DND-41 (cell line): ENCODE results near the gene KCNMA1.

Experiments
- ATAC-seq: fragments of 200-7000 bp; cut with Tn5 transposase; 3 replicates; pipeline ENCODE4 v1.9.1; 2021; ENCODE audit warnings: low read depth; ENCODE audit not compliant: insufficient read depth
- DNase-seq: peaks from one replicate; pipeline ENCODE4 v3.0.0-alpha.2; 2020
- H2AFZ ChIP-seq: 2 replicates; pipeline ENCODE4 v1.6.0; 2012; ENCODE audit warnings: low read depth, low read length
- H3K27ac ChIP-seq: 2 replicates; pipeline ENCODE4 v1.5.1; 2012; ENCODE audit warnings: low read length, inconsistent platforms
- H3K27me3 ChIP-seq: fragments of 200-600 bp; sonication (generic); 2 replicates; pipeline ENCODE4 v1.6.0; 2012; ENCODE audit warnings: low read length, mild to moderate bottlenecking, inconsistent platforms; ENCODE audit not compliant: insufficient read depth, poor library complexity
- H3K36me3 ChIP-seq: 2 replicates; pipeline ENCODE4 v1.5.1; 2012; ENCODE audit warnings: low read length, inconsistent platforms; ENCODE audit not compliant: insufficient read depth
- H3K4me1 ChIP-seq: 2 replicates; pipeline ENCODE4 v1.5.1; 2012; ENCODE audit warnings: mild to moderate bottlenecking, low read length; ENCODE audit not compliant: insufficient read depth
- H3K4me2 ChIP-seq: 2 replicates; pipeline ENCODE4 v1.6.0; 2012; ENCODE audit warnings: mild to moderate bottlenecking, moderate library complexity, low read length, inconsistent platforms; ENCODE audit not compliant: insufficient read depth
- H3K4me3 ChIP-seq, 2 experiments: fragments of 200-600 bp in 1 of 2; shearing (Covaris generic) in 1 of 2; 2 replicates each; pipeline ENCODE4 v1.5.1; 2012 to 2016; ENCODE audit warnings: inconsistent platforms in 2 of 2, low read length in 2 of 2, mild to moderate bottlenecking in 2 of 2, low read depth in 1 of 2, moderate library complexity in 1 of 2
- H3K79me2 ChIP-seq: 2 replicates; pipeline ENCODE4 v1.6.0; 2012; ENCODE audit warnings: low read length, inconsistent platforms; ENCODE audit not compliant: insufficient read depth
- H3K9ac ChIP-seq: 2 replicates; pipeline ENCODE4 v1.6.0; 2012; ENCODE audit warnings: low read depth, mild to moderate bottlenecking, inconsistent platforms, low read length, moderate library complexity
- H3K9me3 ChIP-seq: 2 replicates; pipeline ENCODE4 v1.5.1; 2012; ENCODE audit warnings: low read length, moderate library complexity, mild to moderate bottlenecking, inconsistent platforms; ENCODE audit not compliant: insufficient read depth, severe bottlenecking
- H4K20me1 ChIP-seq: 2 replicates; pipeline ENCODE4 v1.6.0; 2012; ENCODE audit warnings: low read length; ENCODE audit not compliant: insufficient read depth
- CTCF ChIP-seq: IDR thresholded peaks from 2 replicates; pipeline ENCODE4 v1.5.1; 2012; ENCODE audit warnings: borderline replicate concordance, low read length, moderate library complexity, mild to moderate bottlenecking; ENCODE audit not compliant: poor library complexity, severe bottlenecking; ENCODE audit errors: extremely low read depth
- EZH2 ChIP-seq: IDR thresholded peaks from 3 replicates; pipeline ENCODE4 v1.6.1; 2012; ENCODE audit warnings: borderline replicate concordance, low read depth, mild to moderate bottlenecking, moderate library complexity, low read length, inconsistent platforms; ENCODE audit not compliant: severe bottlenecking

The KCNMA1 gene

GRCh38 chr10:77641788-77642397 is 4.3 kb upstream of the KCNMA1 start:
- H3K4me1 ChIP-seq = no peaks in the 10 kb centered on the region
- no peaks in the 10 kb centered on the region for H3K36me3 ChIP-seq
- TF ChIP-seq CTCF (peak; percentile 88), EZH2 (no peak)
- DNase-seq (peak; percentile 59), ATAC-seq (peak; percentile 58; the same call in 1 of the 3 replicates)
- no peaks in the 10 kb centered on the region for H3K79me2 ChIP-seq
- H2AFZ ChIP-seq = no peak overlapping the region
- no peaks in the 10 kb centered on the region for H3K9me3 ChIP-seq
- H4K20me1 ChIP-seq = peaks cover 3% of the 10 kb centered on the region; the same call in 1 of the 2 replicates
- H3K9ac ChIP-seq = no peak overlapping the region
- no peak overlapping the region for H3K4me3 ChIP-seq
- H3K4me2 ChIP-seq = no peak overlapping the region
- peaks cover 3% of the 10 kb centered on the region for H3K27me3 ChIP-seq
- H3K27ac ChIP-seq = no peak overlapping the region

GRCh38 chr10:77641344-77641743 is 3.7 kb upstream of the KCNMA1 start:
- no peak for DNase-seq
- H3K27ac ChIP-seq = no peak overlapping the region

GRCh38 chr10:77640167-77640566 is 2.6 kb upstream of the KCNMA1 start:
- ATAC-seq = no peak
- H3K27ac ChIP-seq = no peak overlapping the region

More at GRCh38 chr10:77641344-77641743, 3.7 kb upstream of the KCNMA1 start:
- H3K9ac ChIP-seq = no peak overlapping the region
- peaks cover 3% of the 10 kb centered on the region; the same call in 1 of the 2 replicates for H4K20me1 ChIP-seq
- H3K79me2 ChIP-seq = no peaks in the 10 kb centered on the region
- H3K4me1 ChIP-seq = no peaks in the 10 kb centered on the region
- peaks cover 3% of the 10 kb centered on the region for H3K27me3 ChIP-seq
- ATAC-seq = no peak
- H3K4me3 ChIP-seq = no peak overlapping the region
- H3K9me3 ChIP-seq = no peaks in the 10 kb centered on the region
- H3K4me2 ChIP-seq = no peak overlapping the region
- no peaks in the 10 kb centered on the region for H3K36me3 ChIP-seq
- TF ChIP-seq CTCF (no peak), EZH2 (no peak)
- no peak overlapping the region for H2AFZ ChIP-seq

More at GRCh38 chr10:77640167-77640566, 2.6 kb upstream of the KCNMA1 start:
- Histone ChIP-seq H4K20me1 (peaks cover 3% of the 10 kb centered on the region; the same call in 1 of the 2 replicates), H3K9me3 (no peaks in the 10 kb centered on the region), H2AFZ (no peak overlapping the region), H3K9ac (no peak overlapping the region), H3K4me2 (no peak overlapping the region), H3K4me1 (no peaks in the 10 kb centered on the region), H3K36me3 (no peaks in the 10 kb centered on the region), H3K4me3 (no peak overlapping the region), H3K27me3 (peaks cover 3% of the 10 kb centered on the region), H3K79me2 (no peaks in the 10 kb centered on the region)
- TF ChIP-seq EZH2 = no peak
- no peak for TF ChIP-seq CTCF
- no peak for DNase-seq
